Inflammatory macrophage treated with lipopolysaccharide for 4 hours (primary cell): ENCODE data around the gene FBXL19.
A peak's percentile ranks its signal among the peaks of the same experiment; 100 is the strongest.
"Not testable (repeated sequence)": the region's sequence is repeated elsewhere in the genome, so short reads cannot be mapped to it uniquely, and the experiment has no call there.

ENCODE experiments used
- DNase-seq: peaks from one replicate; pipeline ENCODE4 v3.0.0-alpha.2; 2020

Gene FBXL19, protein sequence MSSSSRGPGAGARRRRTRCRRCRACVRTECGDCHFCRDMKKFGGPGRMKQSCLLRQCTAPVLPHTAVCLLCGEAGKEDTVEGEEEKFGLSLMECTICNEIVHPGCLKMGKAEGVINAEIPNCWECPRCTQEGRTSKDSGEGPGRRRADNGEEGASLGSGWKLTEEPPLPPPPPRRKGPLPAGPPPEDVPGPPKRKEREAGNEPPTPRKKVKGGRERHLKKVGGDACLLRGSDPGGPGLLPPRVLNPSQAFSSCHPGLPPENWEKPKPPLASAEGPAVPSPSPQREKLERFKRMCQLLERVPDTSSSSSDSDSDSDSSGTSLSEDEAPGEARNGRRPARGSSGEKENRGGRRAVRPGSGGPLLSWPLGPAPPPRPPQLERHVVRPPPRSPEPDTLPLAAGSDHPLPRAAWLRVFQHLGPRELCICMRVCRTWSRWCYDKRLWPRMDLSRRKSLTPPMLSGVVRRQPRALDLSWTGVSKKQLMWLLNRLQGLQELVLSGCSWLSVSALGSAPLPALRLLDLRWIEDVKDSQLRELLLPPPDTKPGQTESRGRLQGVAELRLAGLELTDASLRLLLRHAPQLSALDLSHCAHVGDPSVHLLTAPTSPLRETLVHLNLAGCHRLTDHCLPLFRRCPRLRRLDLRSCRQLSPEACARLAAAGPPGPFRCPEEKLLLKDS

DNA sequence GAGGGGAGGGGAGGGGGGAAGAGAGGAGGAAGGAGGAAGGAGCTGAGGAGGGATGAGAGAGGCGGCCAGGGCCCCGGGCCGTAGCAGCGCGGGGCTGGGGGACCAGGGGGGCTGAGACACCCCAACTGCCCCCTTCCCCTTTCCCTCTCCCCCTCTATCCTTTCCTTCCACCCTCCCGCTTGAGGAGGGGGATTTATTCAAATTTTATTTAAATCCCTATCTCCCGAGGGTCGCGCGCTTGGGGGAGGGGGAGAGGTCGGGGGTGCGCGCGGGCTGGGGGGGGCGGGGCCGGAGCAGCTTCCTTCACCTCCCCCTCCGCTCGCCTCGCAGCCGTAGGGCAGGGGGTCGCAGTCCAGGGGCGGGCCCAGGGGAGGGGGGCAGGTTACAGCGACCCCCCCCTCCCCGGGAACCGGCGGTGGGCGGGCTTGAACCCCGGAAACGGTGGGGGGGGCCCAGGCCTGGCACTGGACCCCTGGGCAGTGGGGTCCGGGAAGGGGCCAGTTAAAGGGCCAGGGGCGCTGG lies at the start of gene FBXL19:
Gene FBXL19, plus strand, starts transcription at position 19 of the 522 bp plus-strand sequence. CDS start 2,183 bp downstream, outside the sequence.
- DNase-seq: no peak

- no peak for DNase-seq
These were observed 49.0 kb upstream of the FBXL19 start for GRCh38 chr16:30874244-30874820.

GRCh38 chr16:30874821-30875717 lies 48.3 kb upstream of the FBXL19 start:
- DNase-seq: peak; percentile 91

DNA sequence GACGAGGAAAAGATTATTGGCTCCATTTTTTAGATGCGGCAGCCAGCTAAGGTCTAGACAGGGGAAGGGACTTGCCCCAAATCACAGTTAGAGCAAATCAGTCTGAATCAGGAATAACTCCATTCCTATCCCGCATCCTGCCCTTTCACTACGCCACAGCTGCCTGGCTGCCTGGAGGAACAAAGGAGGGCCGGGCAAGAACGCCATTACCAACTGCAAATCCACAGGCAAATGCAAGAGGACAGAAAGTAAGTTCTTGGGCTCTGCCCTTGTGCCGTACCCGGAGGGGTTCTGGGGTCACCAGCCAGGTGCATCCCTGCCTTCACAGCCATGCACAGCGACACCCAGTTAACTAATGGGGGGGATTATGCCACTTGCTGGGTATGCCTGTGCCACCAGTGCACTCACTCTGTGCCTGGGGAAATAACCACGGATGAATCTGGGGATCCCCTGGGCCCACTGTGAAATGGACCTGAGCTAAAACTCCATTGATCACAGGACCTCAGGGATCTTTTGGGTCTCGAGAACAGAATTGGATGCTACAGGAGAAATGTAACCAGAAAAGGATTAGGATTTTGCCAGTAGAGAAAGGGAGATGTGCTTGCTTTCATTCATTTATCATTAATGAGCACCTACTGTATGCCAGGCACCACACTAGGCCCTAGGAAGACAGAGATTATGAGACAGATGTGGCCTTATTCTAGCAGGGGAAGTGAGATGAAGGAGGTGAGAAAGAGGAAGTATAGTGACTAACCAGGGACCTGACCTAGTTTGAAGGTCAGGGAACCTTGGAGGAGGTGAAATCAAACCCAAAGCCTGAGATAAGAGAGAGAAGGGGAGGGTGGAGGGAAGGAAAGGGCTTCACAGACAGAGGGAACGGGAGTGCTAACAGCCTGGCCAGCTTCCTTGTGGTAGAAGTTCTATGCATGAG lies 47.2 kb upstream of the FBXL19 start:
- DNase-seq: peak; percentile 69

- no peak for DNase-seq
These were observed 46.5 kb upstream of the FBXL19 start for GRCh38 chr16:30876867-30877266.

DNA sequence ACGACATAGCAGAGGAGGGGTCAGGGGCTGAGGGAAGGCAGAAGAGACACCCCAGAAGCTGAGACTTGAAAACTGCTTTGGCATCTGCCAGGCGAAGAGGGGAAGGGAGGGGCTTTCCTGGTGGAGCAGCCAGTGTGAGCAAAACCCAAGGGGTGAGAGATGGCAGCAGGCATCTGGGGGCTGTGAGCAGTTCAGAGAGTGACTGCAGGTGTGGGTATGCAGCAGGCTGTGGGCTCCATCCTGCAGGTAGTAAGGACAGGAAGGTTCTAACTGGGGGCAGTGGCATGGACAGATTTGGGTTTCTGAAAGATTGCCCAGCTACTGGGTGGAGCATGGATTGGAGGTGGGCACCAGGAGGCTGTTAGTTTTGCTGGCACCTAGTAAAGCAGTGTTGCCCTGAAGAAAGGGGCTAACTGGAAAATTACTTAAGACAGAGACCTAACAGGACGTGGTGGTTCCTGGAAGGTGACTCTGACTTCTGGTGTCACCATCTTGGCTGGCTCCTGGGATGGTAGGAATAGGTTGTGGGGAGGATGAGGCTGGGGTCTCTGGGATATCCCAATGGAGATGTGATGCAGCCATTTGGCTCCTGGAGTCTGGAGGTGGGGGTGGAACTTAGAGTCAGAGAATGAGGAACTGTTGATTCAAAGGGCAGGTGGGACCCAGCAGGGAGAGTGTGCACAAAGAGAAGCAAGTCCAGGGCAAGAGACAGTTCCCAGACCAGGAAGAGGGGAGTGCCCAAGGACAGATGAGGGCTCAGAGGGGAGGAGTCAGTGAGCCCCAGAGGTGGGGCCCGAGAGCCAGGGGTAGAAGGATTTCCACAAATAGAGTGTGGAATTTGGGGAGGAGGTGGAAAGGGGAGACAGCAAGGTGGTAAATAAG lies 40.7 kb upstream of the FBXL19 start:
- no peak for DNase-seq

- no peak for DNase-seq
These were observed 38.6 kb upstream of the FBXL19 start for GRCh38 chr16:30884760-30885159.

DNA sequence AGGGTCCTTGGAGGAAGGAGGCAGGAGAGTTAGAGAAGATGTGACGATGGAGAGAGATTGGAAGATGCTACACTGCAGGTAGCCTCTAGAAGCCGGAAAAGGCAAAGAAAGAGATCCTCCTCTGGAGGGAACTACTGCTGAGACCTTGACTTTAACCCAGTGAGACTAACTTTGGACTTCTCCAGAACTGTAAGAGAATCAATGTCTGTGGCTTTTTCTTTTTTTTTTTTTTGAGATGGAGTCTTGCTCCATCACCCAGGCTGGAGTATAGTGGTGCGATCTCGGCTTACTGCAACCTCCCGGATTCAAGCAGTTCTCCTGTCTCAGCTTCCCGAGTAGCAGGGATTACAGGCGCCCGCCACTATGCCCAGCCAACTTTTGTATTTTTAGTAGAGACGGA lies 38.2 kb upstream of the FBXL19 start:
- DNase-seq: no peak

- no peak for DNase-seq
These were observed 37.2 kb upstream of the FBXL19 start for GRCh38 chr16:30886145-30886544.

- no peak for DNase-seq
These were observed 35.4 kb upstream of the FBXL19 start for GRCh38 chr16:30887927-30888326.

GRCh38 chr16:30888856-30889499 lies 34.4 kb upstream of the FBXL19 start:
- no peak for DNase-seq

DNA sequence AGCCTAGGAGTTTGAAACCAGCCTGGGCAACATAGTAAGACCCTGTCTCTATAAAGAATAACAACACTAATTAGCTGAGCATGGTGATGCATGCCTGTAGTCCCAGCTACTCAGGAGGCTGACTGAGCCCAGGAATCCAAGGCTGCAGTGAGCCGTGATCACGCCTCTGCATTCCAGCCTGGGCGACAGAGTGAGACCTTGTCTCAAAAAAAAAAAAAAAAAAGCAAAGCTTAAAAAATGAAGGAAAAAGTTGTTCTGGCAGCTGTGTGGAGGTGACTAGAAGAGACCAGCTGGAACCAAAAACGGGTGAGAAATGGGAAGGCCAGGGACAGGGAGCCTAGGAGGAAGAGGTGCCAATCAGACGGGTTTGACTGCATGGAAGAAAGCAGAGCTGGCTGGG lies 33.7 kb upstream of the FBXL19 start:
- no peak for DNase-seq

- DNase-seq: not testable (repeated sequence)
These were observed 32.1 kb upstream of the FBXL19 start for GRCh38 chr16:30891043-30891823.

GRCh38 chr16:30892670-30893416 lies 30.5 kb upstream of the FBXL19 start:
- DNase-seq: no peak

DNA sequence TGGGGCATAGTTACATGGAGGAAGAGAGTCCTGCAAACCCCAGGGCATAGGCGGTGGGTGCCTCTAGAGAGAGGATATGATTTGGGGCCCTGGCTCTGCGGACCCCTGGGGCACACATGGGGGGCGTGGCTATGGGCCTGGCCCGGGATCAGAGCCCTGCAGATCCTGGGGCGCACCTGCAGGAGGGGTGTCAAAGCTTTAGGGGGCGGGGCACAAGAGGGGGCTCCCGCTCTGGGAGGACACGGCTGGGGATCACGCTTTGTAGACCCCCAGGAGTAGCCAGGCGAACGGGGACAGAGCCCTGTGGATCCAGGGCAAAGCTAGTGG lies 30.0 kb upstream of the FBXL19 start:
- DNase-seq: no peak

DNA sequence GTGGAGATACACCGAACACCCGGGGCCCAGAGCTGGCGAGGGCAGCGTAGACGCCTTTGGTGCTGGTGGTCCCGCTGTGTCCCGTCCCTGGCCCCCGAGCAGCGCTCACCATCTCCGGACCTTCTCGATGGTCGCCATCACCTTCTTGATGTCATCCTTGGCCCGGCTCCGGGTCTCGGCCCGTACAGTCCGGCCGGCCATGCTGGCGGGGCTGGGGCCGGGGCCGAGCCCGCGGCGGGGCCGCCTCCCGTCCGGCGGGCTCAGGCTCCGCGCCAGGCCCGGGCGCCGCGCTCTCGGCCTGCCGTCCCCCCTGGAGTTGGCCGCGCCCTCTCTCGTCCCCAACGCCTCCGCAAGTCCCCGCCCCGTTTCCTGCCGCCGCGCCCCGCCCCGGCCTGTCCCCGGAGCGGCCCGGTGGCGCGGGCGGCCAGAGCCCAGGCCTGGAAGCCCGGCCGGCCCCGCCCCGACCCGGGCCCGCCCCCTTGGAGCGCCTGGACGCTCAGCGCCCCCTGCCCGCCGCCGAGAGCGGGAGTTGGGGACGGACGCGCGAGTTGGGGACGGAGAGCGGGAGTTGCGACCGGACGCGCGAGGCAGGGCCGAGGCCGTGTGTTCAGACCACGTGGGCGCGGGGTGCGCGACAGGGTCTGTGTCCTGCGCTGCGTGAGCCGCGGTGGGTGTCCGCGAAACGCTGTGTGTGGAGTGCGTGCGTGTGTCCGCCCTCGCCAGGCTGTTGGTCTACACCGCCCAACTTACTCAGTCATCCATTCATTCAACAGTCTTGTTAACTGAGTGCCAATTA lies 29.4 kb upstream of the FBXL19 start, which contains the start of gene BCL7C:
Gene BCL7C, minus strand, starts transcription at position 334 of the 796 bp plus-strand sequence. Its CDS starts 133 bp downstream, at position 201.
- peak; percentile 90 for DNase-seq
